K562 (cell line): ENCODE results near the gene SERTAD1. TPM values are rescaled to one million over a fixed set of nuclear protein-coding genes. Genes with fewer than 3 reads are reported as not detected.

ENCODE experiments used
- BHLHE40 ChIP-seq: IDR thresholded peaks from 2 replicates; pipeline ENCODE4 v1.6.1; 2011; ENCODE audit warnings: low read length, improper control_type of control experiment
- CBX8 ChIP-seq: fragments of 200-600 bp; sonication (generic); IDR thresholded peaks from 2 replicates; pipeline ENCODE4 v1.6.1; 2012; ENCODE audit warnings: borderline replicate concordance, mixed run types, low read depth, mild to moderate bottlenecking, moderate library complexity, mixed read lengths, low read length, control low read depth, inconsistent platforms; ENCODE audit not compliant: poor library complexity, severe bottlenecking; ENCODE audit errors: extremely low read depth
- ELF4 ChIP-seq: fragments of 450-650 bp; formaldehyde crosslinking; IDR thresholded peaks from 2 replicates; pipeline ENCODE4 v1.4.0; 2022; ENCODE audit warnings: missing genetic modification characterization
- ESRRA ChIP-seq: fragments of 450-650 bp; IDR thresholded peaks from 2 replicates; pipeline ENCODE4 v1.6.1; 2014; ENCODE audit warnings: low read depth, mild to moderate bottlenecking, moderate library complexity, borderline replicate concordance
- FOXK2 ChIP-seq, 2 experiments: fragments of 450-650 bp; IDR thresholded peaks in 1 of 2; conservative IDR thresholded peaks in 1 of 2; 2 replicates each; pipeline ENCODE4 v1.6.1; 2016; ENCODE audit warnings: low read depth in 2 of 2, mild to moderate bottlenecking in 1 of 2
- GTF2A2 ChIP-seq: IDR thresholded peaks from 2 replicates; pipeline ENCODE4 v1.6.1; 2016; ENCODE audit warnings: mild to moderate bottlenecking, missing genetic modification characterization, missing compliant biosample characterization
- JUN ChIP-seq, 2 experiments: sonication (generic) in 1 of 2; formaldehyde crosslinking in 1 of 2; IDR thresholded peaks; 2 replicates each; pipeline versions ENCODE4 v1.6.1 to v1.8.0; 2012 to 2022; ENCODE audit warnings: borderline replicate concordance in 2 of 2, mild to moderate bottlenecking in 2 of 2, improper control_type of control experiment in 1 of 2, low read depth in 1 of 2, low read length in 1 of 2, missing genetic modification reagents in 1 of 2
- MAFK ChIP-seq: IDR thresholded peaks from 2 replicates; pipeline ENCODE4 v1.6.1; 2011; ENCODE audit warnings: low read length, improper control_type of control experiment
- RNF2 ChIP-seq: sonication (generic); IDR thresholded peaks from 2 replicates; pipeline ENCODE4 v1.6.1; 2016
- TAF15 ChIP-seq: fragments of 200-400 bp; formaldehyde crosslinking; IDR thresholded peaks from 2 replicates; pipeline ENCODE4 v1.6.1; 2017; ENCODE audit warnings: mild to moderate bottlenecking, low read depth, low read length, moderate library complexity
- ZBED1 ChIP-seq: IDR thresholded peaks from 2 replicates; pipeline ENCODE4 v1.6.1; 2014
- ZC3H8 ChIP-seq: fragments of 450-650 bp; IDR thresholded peaks from 2 replicates; pipeline ENCODE4 v1.6.1; 2017
- ZKSCAN1 ChIP-seq: fragments of 150-350 bp; IDR thresholded peaks from 2 replicates; pipeline ENCODE4 v1.6.1; 2016; ENCODE audit warnings: low read depth, low read length
- ZNF354B ChIP-seq: fragments of 250-450 bp; sonication (Bioruptor Pico); IDR thresholded peaks from 2 replicates; pipeline ENCODE4 v1.4.0; 2020
- ZNF695 ChIP-seq: fragments of 450-650 bp; formaldehyde crosslinking; IDR thresholded peaks from 2 replicates; pipeline ENCODE4 v1.4.0; 2020; ENCODE audit warnings: mild to moderate bottlenecking, moderate library complexity
- polyA plus RNA-seq, 8 experiments: library from polyadenylated mRNA; depleted of rRNA in 4 of 8; stranded (reverse) in 5 of 8; unstranded in 3 of 8; fragments of >200 nt; fragmentation: Nextera tagmentation in 2 of 8; fragmentation: Illumina TruSeq in 1 of 8; extraction: Ambion mirVana in 2 of 8; extraction: Trizol in 1 of 8; gene quantifications; 2 replicates each; pipeline versions ENCODE4 v1.2.1 to v1.2.3, GENCODE V29; 2011 to 2014; ENCODE audit warnings: inconsistent platforms in 1 of 8, missing spikeins in 1 of 8
- total RNA-seq, 7 experiments: library from RNA; depleted of rRNA in 6 of 7; stranded (reverse); fragments of >200 nt in 6 of 7; fragmentation: Illumina TruSeq in 2 of 7; extraction: Trizol in 2 of 7; gene quantifications; 2 replicates each; pipeline versions ENCODE4 v1.2.1 to v1.2.3, GENCODE V29; 2011 to 2021; ENCODE audit warnings: low replicate concordance in 1 of 7
- TF ChIP-seq, protein P1 (sequence below), 2 experiments: fragments of 450-650 bp in 1 of 2; sonication (generic) in 1 of 2; formaldehyde crosslinking; conservative IDR thresholded peaks; 2 replicates each; pipeline versions ENCODE4 v1.4.0 to v1.8.1; 2020 to 2022; ENCODE audit warnings: mild to moderate bottlenecking in 1 of 2, missing genetic modification reagents in 1 of 2
- TF ChIP-seq, protein P2 (sequence below): sonication (generic); formaldehyde crosslinking; IDR thresholded peaks from 2 replicates; pipeline ENCODE4 v1.8.0; 2022; ENCODE audit warnings: missing genetic modification reagents, mild to moderate bottlenecking, moderate library complexity, borderline replicate concordance
- TF ChIP-seq, protein P3 (sequence below): sonication (generic); formaldehyde crosslinking; IDR thresholded peaks from 2 replicates; pipeline ENCODE4 v1.8.1; 2023; ENCODE audit warnings: missing genetic modification reagents, mild to moderate bottlenecking, borderline replicate concordance

SERTAD1 gene
- total and polyA plus RNA-seq, 9 of the 15 experiments (the other 6 are each of a cell fraction or from before 2014, with no cell fraction given) = 0.15 to 8.7 (median 4.9) TPM

DNA sequence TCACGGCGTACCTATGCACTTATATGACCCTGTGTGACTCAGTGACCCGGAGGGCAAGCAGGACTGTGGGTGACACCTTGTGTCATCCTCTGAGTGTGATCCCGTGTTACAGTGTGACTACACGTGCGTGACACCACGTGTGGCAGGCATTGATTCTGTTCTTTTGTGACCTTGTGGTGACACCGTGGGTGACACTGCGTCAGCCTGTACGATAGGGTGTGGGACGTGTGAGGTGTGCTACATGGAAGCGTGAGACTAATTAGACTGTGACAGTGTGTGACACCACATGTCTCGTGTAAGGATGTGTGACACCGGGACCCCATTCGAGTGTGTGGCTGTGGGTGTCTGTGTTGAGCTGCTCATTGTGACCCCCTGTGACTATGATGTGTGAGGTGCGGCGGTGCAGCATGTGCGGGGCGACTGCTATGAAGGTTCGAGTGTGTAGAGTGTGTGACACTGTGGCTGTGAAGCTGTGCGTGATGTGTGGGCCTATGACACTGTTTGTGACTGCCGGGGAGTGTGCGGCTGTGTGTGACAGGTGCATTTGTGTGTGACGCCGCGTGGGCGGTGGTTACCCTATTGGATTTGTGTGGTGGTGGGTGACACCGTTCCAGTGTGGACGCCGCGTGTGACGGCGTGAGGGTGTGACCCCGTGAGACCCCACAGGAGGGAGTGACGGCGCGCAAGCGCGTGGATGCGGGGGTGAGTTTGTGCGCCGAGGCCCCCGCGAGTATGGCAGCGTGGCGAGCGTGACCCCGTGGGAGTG is 40.6 kb upstream of the SERTAD1 start (continued):
- TF ChIP-seq ZNF695 = 0 out of 2 replicates have a peak, but pooled peaks have one; percentile 55
- TF ChIP-seq GTF2A2 (tag) = no peak
- no peak for TF ChIP-seq JUN (IDR thresholded peaks at IDR 0.05; ENCODE audit: borderline replicate concordance, low read depth, low read length)
- TF ChIP-seq JUN (CRISPR knock-in tag; IDR thresholded peaks at IDR 0.05; ENCODE audit: borderline replicate concordance) = no peak
- TF ChIP-seq BHLHE40 = peak; percentile 90
- 0 out of 2 replicates have a peak, but pooled peaks have one; percentile 9 for TF ChIP-seq RNF2
- no peak for TF ChIP-seq CBX8
- TF ChIP-seq MAFK = no peak
- TF ChIP-seq, protein P1, sequence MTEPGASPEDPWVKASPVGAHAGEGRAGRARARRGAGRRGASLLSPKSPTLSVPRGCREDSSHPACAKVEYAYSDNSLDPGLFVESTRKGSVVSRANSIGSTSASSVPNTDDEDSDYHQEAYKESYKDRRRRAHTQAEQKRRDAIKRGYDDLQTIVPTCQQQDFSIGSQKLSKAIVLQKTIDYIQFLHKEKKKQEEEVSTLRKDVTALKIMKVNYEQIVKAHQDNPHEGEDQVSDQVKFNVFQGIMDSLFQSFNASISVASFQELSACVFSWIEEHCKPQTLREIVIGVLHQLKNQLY (CRISPR knock-in tag; conservative IDR thresholded peaks at IDR 0.05) = no peak
- no peak for TF ChIP-seq TAF15
- TF ChIP-seq, protein P2, sequence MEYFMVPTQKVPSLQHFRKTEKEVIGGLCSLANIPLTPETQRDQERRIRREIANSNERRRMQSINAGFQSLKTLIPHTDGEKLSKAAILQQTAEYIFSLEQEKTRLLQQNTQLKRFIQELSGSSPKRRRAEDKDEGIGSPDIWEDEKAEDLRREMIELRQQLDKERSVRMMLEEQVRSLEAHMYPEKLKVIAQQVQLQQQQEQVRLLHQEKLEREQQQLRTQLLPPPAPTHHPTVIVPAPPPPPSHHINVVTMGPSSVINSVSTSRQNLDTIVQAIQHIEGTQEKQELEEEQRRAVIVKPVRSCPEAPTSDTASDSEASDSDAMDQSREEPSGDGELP (CRISPR knock-in tag) = no peak
- TF ChIP-seq ZBED1 = no peak
- TF ChIP-seq ELF4 (CRISPR knock-in tag) = no peak; the same call in 1 of the 2 replicates
- peak; percentile 68; the same call in 1 of the 2 replicates for TF ChIP-seq ESRRA
- no peak for TF ChIP-seq ZC3H8
- TF ChIP-seq FOXK2 (conservative IDR thresholded peaks at IDR 0.05 in 1 of 2, IDR thresholded peaks at IDR 0.05 in 1 of 2; ENCODE audit: low read depth in 2 of 2) = peak; percentile 56 to 70; a peak in 2 of 4 replicates
- no peak for TF ChIP-seq ZNF354B (CRISPR knock-in tag)
- TF ChIP-seq, protein P3, sequence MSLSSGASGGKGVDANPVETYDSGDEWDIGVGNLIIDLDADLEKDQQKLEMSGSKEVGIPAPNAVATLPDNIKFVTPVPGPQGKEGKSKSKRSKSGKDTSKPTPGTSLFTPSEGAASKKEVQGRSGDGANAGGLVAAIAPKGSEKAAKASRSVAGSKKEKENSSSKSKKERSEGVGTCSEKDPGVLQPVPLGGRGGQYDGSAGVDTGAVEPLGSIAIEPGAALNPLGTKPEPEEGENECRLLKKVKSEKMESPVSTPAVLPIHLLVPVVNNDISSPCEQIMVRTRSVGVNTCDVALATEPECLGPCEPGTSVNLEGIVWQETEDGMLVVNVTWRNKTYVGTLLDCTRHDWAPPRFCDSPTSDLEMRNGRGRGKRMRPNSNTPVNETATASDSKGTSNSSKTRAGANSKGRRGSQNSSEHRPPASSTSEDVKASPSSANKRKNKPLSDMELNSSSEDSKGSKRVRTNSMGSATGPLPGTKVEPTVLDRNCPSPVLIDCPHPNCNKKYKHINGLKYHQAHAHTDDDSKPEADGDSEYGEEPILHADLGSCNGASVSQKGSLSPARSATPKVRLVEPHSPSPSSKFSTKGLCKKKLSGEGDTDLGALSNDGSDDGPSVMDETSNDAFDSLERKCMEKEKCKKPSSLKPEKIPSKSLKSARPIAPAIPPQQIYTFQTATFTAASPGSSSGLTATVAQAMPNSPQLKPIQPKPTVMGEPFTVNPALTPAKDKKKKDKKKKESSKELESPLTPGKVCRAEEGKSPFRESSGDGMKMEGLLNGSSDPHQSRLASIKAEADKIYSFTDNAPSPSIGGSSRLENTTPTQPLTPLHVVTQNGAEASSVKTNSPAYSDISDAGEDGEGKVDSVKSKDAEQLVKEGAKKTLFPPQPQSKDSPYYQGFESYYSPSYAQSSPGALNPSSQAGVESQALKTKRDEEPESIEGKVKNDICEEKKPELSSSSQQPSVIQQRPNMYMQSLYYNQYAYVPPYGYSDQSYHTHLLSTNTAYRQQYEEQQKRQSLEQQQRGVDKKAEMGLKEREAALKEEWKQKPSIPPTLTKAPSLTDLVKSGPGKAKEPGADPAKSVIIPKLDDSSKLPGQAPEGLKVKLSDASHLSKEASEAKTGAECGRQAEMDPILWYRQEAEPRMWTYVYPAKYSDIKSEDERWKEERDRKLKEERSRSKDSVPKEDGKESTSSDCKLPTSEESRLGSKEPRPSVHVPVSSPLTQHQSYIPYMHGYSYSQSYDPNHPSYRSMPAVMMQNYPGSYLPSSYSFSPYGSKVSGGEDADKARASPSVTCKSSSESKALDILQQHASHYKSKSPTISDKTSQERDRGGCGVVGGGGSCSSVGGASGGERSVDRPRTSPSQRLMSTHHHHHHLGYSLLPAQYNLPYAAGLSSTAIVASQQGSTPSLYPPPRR (CRISPR knock-in tag) = 0 out of 2 replicates have a peak, but pooled peaks have one; percentile 74
- TF ChIP-seq ZKSCAN1 = no peak
